ENCODE results near the gene SLC27A5.
A peak's percentile ranks its signal among the peaks of the same experiment; 100 is the strongest.
"Not testable (repeated sequence)": the region's sequence is repeated elsewhere in the genome, so short reads cannot be mapped to it uniquely, and the experiment has no call there.

Gene SLC27A5

GRCh38 chr19:58551123-58551497 is 39.3 kb upstream of the SLC27A5 start:
- DNase-seq (ENCODE audit: low read depth, low spot score), result no peak

- no peak for DNase-seq (ENCODE audit: low read depth, low spot score)
Observed at GRCh38 chr19:58550362-58551122, 38.8 kb upstream of the SLC27A5 start.

- no peak for DNase-seq (ENCODE audit: low read depth, low spot score)
Observed at GRCh38 chr19:58549664-58550361, 38.0 kb upstream of the SLC27A5 start.

- DNase-seq (ENCODE audit: low read depth, low spot score), result no peak
Observed at GRCh38 chr19:58548859-58549663, 37.3 kb upstream of the SLC27A5 start.

- DNase-seq (ENCODE audit: low read depth, low spot score), result no peak
Observed at GRCh38 chr19:58547323-58548312, 35.8 kb upstream of the SLC27A5 start.

- DNase-seq (ENCODE audit: low read depth, low spot score), result no peak
Observed at GRCh38 chr19:58546019-58546530, 34.3 kb upstream of the SLC27A5 start.

GRCh38 chr19:58545286-58546018 is 33.7 kb upstream of the SLC27A5 start:
- no peak for DNase-seq (ENCODE audit: low read depth, low spot score)

- DNase-seq (ENCODE audit: low read depth, low spot score), result no peak
Observed at GRCh38 chr19:58544591-58545285, 32.9 kb upstream of the SLC27A5 start.

GRCh38 chr19:58543826-58544590 is 32.2 kb upstream of the SLC27A5 start, which contains the start of gene TRIM28:
Gene TRIM28 (plus strand): TSS chr19:58544064. CDS start chr19:58544758, 694 bp downstream.
- DNase-seq (ENCODE audit: low read depth, low spot score), result peak; percentile 99

GRCh38 chr19:58542641-58543372 is 31.0 kb upstream of the SLC27A5 start:
- not testable (repeated sequence) for DNase-seq (ENCODE audit: low read depth, low spot score)

GRCh38 chr19:58539169-58539559 is 27.4 kb upstream of the SLC27A5 start:
- DNase-seq (ENCODE audit: low read depth, low spot score), result not testable (repeated sequence)

- peak; percentile 93 for DNase-seq (ENCODE audit: low read depth, low spot score)
Observed at GRCh38 chr19:58538257-58539168, 26.7 kb upstream of the SLC27A5 start.

- DNase-seq (ENCODE audit: low read depth, low spot score), result no peak
Observed at GRCh38 chr19:58536852-58537798, 25.3 kb upstream of the SLC27A5 start.

GRCh38 chr19:58535857-58536256 is 24.1 kb upstream of the SLC27A5 start:
- DNase-seq (ENCODE audit: low read depth, low spot score), result no peak

GRCh38 chr19:58531034-58531840 is 19.4 kb upstream of the SLC27A5 start:
- no peak for DNase-seq (ENCODE audit: low read depth, low spot score)
